NCI-H526 treated with DMSO at 0.1 percent for 48 hours (cell line): ENCODE data around the gene RBM19.

Experiments
- DNase-seq: peaks from one replicate; lab custom pipeline; 2025; lab: John Stamatoyannopoulos, UW

The RBM19 gene

GRCh38 chr12:113804961-113805600, 161.0 kb downstream of the RBM19 start:
- DNase-seq = no peak

GRCh38 chr12:113803759-113804140, 162.4 kb downstream of the RBM19 start:
- no peak for DNase-seq

- DNase-seq = no peak
Measured at GRCh38 chr12:113802966-113803758, 163.0 kb downstream of the RBM19 start.

- DNase-seq = no peak
Measured at GRCh38 chr12:113802000-113802749, 163.9 kb downstream of the RBM19 start.

- no peak for DNase-seq
Measured at GRCh38 chr12:113800201-113800600, 165.9 kb downstream of the RBM19 start.

GRCh38 chr12:113798552-113798951, 167.6 kb downstream of the RBM19 start:
- no peak for DNase-seq

GRCh38 chr12:113797535-113797868, 168.6 kb downstream of the RBM19 start:
- DNase-seq = no peak

- no peak for DNase-seq
Measured at GRCh38 chr12:113796852-113797534, 169.1 kb downstream of the RBM19 start.

- no peak for DNase-seq
Measured at GRCh38 chr12:113796066-113796827, 169.9 kb downstream of the RBM19 start.

GRCh38 chr12:113795445-113795844, 170.7 kb downstream of the RBM19 start:
- no peak for DNase-seq

- DNase-seq = peak; percentile 9
Measured at GRCh38 chr12:113794774-113795173, 171.4 kb downstream of the RBM19 start.

GRCh38 chr12:113793250-113793649, 172.9 kb downstream of the RBM19 start:
- no peak for DNase-seq

- no peak for DNase-seq
Measured at GRCh38 chr12:113792450-113792849, 173.7 kb downstream of the RBM19 start.

- no peak for DNase-seq
Measured at GRCh38 chr12:113788020-113788856, 177.9 kb downstream of the RBM19 start.

GRCh38 chr12:113786107-113786506, 180.0 kb downstream of the RBM19 start:
- no peak for DNase-seq

- DNase-seq = no peak
Measured at GRCh38 chr12:113783811-113784210, 182.3 kb downstream of the RBM19 start.

- no peak for DNase-seq
Measured at GRCh38 chr12:113782873-113783272, 183.3 kb downstream of the RBM19 start.

- no peak for DNase-seq
Measured at GRCh38 chr12:113781415-113782198, 184.5 kb downstream of the RBM19 start.

- DNase-seq = no peak
Measured at GRCh38 chr12:113779774-113780173, 186.4 kb downstream of the RBM19 start.
